Measurements from ENCODE around the gene ARSA. TPM values are rescaled to one million over a fixed set of nuclear protein-coding genes. Genes with fewer than 3 reads are reported as not detected.
A peak's percentile ranks its signal among the peaks of the same experiment; 100 is the strongest.

The ARSA gene
- total and polyA plus RNA-seq, 2 experiments from 2014 or later, result 8.1 to 8.2 TPM

DNA sequence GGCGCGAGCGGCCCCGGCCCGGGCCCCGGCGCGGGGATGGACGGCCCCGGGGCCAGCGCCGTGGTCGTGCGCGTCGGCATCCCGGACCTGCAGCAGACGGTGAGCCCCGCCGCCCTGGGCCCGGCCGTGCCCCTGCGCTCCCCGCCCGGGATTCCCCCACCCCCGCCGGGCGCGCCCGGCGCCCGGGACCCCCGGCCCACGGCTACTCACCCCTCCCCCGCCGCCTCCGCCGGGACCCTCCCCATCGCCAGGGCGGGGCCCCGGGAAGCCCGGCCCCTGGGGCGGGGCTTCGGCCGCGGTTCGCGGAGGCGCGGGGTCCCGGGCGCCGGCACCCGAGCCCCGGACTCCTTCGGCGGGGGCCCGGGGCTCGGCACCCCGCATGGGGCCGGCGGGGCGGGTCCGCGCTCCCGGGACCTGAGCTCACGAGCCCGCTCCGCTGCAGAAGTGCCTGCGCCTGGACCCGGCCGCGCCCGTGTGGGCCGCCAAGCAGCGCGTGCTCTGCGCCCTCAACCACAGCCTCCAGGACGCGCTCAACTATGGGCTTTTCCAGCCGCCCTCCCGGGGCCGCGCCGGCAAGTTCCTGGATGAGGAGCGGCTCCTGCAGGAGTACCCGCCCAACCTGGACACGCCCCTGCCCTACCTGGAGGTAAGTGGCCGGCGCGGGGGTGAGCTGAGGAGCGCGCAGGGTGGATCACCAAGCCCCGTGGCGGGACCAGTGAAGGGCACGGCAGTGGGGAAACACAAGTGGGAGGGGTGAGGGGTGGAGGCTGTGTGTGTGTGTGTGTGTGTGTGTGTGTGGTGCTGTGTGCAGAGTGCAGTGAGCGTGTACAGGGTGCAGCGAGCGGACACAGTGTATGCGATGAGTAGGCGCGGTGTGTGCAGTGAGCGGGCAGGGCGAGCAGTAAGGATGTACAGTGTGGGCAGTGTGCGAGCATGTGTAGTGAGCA, 46.9 kb upstream of the ARSA start:
- Mint-ChIP-seq H3K27me3 (ENCODE audit: insufficient read depth, low read depth, poor library complexity) (peaks cover 39% of the 10 kb centered on the region), H3K27ac (no peak overlapping the region), H3K4me3 (peak overlapping the region; percentile 69), H3K9me3 (peaks cover 5% of the 10 kb centered on the region; the same call in 2 of the 3 replicates), H3K36me3 (ENCODE audit: low read depth) (peaks cover 8% of the 10 kb centered on the region), H3K4me1 (peaks cover 22% of the 10 kb centered on the region)
- H3K27me3 ChIP-seq (ENCODE audit: insufficient read depth), result peaks cover 34% of the 10 kb centered on the region
- no peaks in the 10 kb centered on the region for H3K9me2 ChIP-seq (ENCODE audit: insufficient read depth)
- no peaks in the 10 kb centered on the region for H3K4me1 ChIP-seq (ENCODE audit: insufficient read depth)
- H3K79me2 ChIP-seq (replicated peaks; ENCODE audit: insufficient read depth), result no peaks in the 10 kb centered on the region
- peak overlapping the region; percentile 61 for H3K4me3 ChIP-seq
- H2AFZ ChIP-seq, result no peak overlapping the region
- H3K27ac ChIP-seq (ENCODE audit: low read depth), result no peak overlapping the region
- peak; percentile 79 for ATAC-seq
- no peaks in the 10 kb centered on the region; the same call in 1 of the 2 replicates for H4K20me1 ChIP-seq (replicated peaks; ENCODE audit: insufficient read depth)
- H3F3A ChIP-seq (replicated peaks; ENCODE audit: low read depth), result 0 out of 2 replicates have a peak, but pooled peaks cover 3% of the 10 kb centered on the region
- H3K36me3 ChIP-seq (ENCODE audit: insufficient read depth), result no peaks in the 10 kb centered on the region
- TF ChIP-seq POLR2AphosphoS5 (IDR thresholded peaks at IDR 0.05; ENCODE audit: low read depth), result peak; percentile 45; the same call in 1 of the 2 replicates
- TF ChIP-seq ZNF331 (CRISPR knock-in tag; IDR thresholded peaks at IDR 0.05; ENCODE audit: low read depth), result no peak
- peak overlapping the region; percentile 74 for H3K4me2 ChIP-seq
- DNase-seq (ENCODE audit: low spot score), result peak; percentile 94

DNA sequence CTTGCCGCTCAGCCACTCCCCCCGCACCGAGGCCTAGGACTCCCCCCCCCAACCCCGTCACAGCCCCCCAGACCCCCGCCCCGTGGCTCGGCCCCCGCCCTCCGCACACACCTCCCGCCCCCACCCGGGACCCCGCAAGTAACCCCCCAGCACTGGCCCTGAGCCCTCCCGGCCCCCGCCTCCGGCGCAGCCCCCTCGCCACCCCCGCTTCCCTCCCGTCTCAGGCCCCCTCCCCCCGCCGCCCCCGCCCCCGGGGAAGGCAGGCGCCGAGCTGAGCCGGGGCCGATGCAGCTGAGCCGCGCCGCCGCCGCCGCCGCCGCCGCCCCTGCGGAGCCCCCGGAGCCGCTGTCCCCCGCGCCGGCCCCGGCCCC, 46.2 kb upstream of the ARSA start:
- Histone ChIP-seq H3K4me2 (no peak overlapping the region), H3K79me2 (replicated peaks; ENCODE audit: insufficient read depth) (no peaks in the 10 kb centered on the region), H2AFZ (no peak overlapping the region), H3K4me1 (ENCODE audit: insufficient read depth) (no peaks in the 10 kb centered on the region), H3K4me3 (peak overlapping the region; percentile 77; the same call in 1 of the 2 replicates), H3K27ac (ENCODE audit: low read depth) (no peak overlapping the region), H3K9me2 (ENCODE audit: insufficient read depth) (no peaks in the 10 kb centered on the region), H3F3A (replicated peaks; ENCODE audit: low read depth) (0 out of 2 replicates have a peak, but pooled peaks cover 3% of the 10 kb centered on the region), H4K20me1 (replicated peaks; ENCODE audit: insufficient read depth) (no peaks in the 10 kb centered on the region; the same call in 1 of the 2 replicates), H3K36me3 (ENCODE audit: insufficient read depth) (no peaks in the 10 kb centered on the region), H3K27me3 (ENCODE audit: insufficient read depth) (peaks cover 34% of the 10 kb centered on the region)
- Mint-ChIP-seq H3K36me3 (ENCODE audit: low read depth) (peaks cover 3% of the 10 kb centered on the region; the same call in 1 of the 3 replicates), H3K27me3 (ENCODE audit: insufficient read depth, low read depth, poor library complexity) (peaks cover 37% of the 10 kb centered on the region), H3K4me3 (peak overlapping the region; percentile 54; the same call in 2 of the 3 replicates), H3K4me1 (peaks cover 22% of the 10 kb centered on the region), H3K27ac (no peak overlapping the region), H3K9me3 (peaks cover 5% of the 10 kb centered on the region; the same call in 2 of the 3 replicates)
- no peak for TF ChIP-seq STAT1 (IDR thresholded peaks at IDR 0.05; ENCODE audit: unreplicated experiment)
- no peak for TF ChIP-seq JUNB (IDR thresholded peaks at IDR 0.05; ENCODE audit: unreplicated experiment)
- no peak for TF ChIP-seq ZNF331 (CRISPR knock-in tag; IDR thresholded peaks at IDR 0.05; ENCODE audit: low read depth)
- TF ChIP-seq CREB1 (CRISPR knock-in tag; IDR thresholded peaks at IDR 0.05; ENCODE audit: low read depth), result no peak
- TF ChIP-seq NANOG (IDR thresholded peaks at IDR 0.05; ENCODE audit: borderline replicate concordance), result no peak
- TF ChIP-seq, protein P1, sequence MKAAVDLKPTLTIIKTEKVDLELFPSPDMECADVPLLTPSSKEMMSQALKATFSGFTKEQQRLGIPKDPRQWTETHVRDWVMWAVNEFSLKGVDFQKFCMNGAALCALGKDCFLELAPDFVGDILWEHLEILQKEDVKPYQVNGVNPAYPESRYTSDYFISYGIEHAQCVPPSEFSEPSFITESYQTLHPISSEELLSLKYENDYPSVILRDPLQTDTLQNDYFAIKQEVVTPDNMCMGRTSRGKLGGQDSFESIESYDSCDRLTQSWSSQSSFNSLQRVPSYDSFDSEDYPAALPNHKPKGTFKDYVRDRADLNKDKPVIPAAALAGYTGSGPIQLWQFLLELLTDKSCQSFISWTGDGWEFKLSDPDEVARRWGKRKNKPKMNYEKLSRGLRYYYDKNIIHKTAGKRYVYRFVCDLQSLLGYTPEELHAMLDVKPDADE (IDR thresholded peaks at IDR 0.05), result no peak
- TF ChIP-seq POLR2AphosphoS5 (IDR thresholded peaks at IDR 0.05; ENCODE audit: low read depth), result no peak
- TF ChIP-seq, protein P2, sequence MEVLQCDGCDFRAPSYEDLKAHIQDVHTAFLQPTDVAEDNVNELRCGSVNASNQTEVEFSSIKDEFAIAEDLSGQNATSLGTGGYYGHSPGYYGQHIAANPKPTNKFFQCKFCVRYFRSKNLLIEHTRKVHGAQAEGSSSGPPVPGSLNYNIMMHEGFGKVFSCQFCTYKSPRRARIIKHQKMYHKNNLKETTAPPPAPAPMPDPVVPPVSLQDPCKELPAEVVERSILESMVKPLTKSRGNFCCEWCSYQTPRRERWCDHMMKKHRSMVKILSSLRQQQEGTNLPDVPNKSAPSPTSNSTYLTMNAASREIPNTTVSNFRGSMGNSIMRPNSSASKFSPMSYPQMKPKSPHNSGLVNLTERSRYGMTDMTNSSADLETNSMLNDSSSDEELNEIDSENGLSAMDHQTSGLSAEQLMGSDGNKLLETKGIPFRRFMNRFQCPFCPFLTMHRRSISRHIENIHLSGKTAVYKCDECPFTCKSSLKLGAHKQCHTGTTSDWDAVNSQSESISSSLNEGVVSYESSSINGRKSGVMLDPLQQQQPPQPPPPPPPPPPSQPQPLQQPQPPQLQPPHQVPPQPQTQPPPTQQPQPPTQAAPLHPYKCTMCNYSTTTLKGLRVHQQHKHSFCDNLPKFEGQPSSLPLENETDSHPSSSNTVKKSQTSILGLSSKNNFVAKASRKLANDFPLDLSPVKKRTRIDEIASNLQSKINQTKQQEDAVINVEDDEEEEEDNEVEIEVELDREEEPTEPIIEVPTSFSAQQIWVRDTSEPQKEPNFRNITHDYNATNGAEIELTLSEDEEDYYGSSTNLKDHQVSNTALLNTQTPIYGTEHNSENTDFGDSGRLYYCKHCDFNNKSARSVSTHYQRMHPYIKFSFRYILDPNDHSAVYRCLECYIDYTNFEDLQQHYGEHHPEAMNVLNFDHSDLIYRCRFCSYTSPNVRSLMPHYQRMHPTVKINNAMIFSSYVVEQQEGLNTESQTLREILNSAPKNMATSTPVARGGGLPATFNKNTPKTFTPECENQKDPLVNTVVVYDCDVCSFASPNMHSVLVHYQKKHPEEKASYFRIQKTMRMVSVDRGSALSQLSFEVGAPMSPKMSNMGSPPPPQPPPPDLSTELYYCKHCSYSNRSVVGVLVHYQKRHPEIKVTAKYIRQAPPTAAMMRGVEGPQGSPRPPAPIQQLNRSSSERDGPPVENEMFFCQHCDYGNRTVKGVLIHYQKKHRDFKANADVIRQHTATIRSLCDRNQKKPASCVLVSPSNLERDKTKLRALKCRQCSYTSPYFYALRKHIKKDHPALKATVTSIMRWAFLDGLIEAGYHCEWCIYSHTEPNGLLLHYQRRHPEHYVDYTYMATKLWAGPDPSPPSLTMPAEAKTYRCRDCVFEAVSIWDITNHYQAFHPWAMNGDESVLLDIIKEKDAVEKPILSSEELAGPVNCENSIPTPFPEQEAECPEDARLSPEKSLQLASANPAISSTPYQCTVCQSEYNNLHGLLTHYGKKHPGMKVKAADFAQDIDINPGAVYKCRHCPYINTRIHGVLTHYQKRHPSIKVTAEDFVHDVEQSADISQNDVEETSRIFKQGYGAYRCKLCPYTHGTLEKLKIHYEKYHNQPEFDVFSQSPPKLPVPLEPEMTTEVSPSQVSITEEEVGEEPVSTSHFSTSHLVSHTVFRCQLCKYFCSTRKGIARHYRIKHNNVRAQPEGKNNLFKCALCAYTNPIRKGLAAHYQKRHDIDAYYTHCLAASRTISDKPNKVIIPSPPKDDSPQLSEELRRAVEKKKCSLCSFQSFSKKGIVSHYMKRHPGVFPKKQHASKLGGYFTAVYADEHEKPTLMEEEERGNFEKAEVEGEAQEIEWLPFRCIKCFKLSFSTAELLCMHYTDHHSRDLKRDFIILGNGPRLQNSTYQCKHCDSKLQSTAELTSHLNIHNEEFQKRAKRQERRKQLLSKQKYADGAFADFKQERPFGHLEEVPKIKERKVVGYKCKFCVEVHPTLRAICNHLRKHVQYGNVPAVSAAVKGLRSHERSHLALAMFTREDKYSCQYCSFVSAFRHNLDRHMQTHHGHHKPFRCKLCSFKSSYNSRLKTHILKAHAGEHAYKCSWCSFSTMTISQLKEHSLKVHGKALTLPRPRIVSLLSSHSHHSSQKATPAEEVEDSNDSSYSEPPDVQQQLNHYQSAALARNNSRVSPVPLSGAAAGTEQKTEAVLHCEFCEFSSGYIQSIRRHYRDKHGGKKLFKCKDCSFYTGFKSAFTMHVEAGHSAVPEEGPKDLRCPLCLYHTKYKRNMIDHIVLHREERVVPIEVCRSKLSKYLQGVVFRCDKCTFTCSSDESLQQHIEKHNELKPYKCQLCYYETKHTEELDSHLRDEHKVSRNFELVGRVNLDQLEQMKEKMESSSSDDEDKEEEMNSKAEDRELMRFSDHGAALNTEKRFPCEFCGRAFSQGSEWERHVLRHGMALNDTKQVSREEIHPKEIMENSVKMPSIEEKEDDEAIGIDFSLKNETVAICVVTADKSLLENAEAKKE (CRISPR knock-in tag; IDR thresholded peaks at IDR 0.05), result no peak
- ATAC-seq (no peak; the same call in 2 of the 3 replicates), DNase-seq (ENCODE audit: low spot score) (peak; percentile 30)

Measured in GM23338 (cell line).